HepG2 (cell line): ENCODE results near the gene RANBP3. TPM values are rescaled to one million over a fixed set of nuclear protein-coding genes. Genes with fewer than 3 reads are reported as not detected.
A peak's percentile ranks its signal among the peaks of the same experiment; 100 is the strongest.

Experiments
- DMAP1 ChIP-seq: IDR thresholded peaks from 2 replicates; pipeline ENCODE4 v1.6.1; 2016
- ETV5 ChIP-seq: IDR thresholded peaks from 2 replicates; pipeline ENCODE4 v1.6.1; 2018; ENCODE audit warnings: missing biosample characterization, missing genetic modification reagents, inconsistent platforms, borderline replicate concordance
- GATAD2A ChIP-seq: IDR thresholded peaks from 2 replicates; pipeline ENCODE4 v1.6.1; 2016
- HES4 ChIP-seq: sonication (generic); formaldehyde crosslinking; IDR thresholded peaks from 2 replicates; pipeline ENCODE4 v1.9.0; 2021; ENCODE audit warnings: mild to moderate bottlenecking, missing genetic modification reagents, borderline replicate concordance
- KDM4B ChIP-seq: sonication (generic); formaldehyde crosslinking; IDR thresholded peaks from 2 replicates; pipeline ENCODE4 v1.4.0; 2020; ENCODE audit warnings: missing genetic modification reagents
- KDM6A ChIP-seq: IDR thresholded peaks from 2 replicates; pipeline ENCODE4 v1.6.1; 2016; ENCODE audit warnings: low read depth
- MTA3 ChIP-seq: sonication (generic); formaldehyde crosslinking; IDR thresholded peaks from 2 replicates; pipeline ENCODE4 v1.4.0; 2020; ENCODE audit warnings: missing genetic modification reagents
- NFYC ChIP-seq: IDR thresholded peaks from 2 replicates; pipeline ENCODE4 v1.6.1; 2016; ENCODE audit warnings: missing genetic modification reagents, missing compliant biosample characterization
- ONECUT2 ChIP-seq: sonication (generic); formaldehyde crosslinking; IDR thresholded peaks from 2 replicates; pipeline ENCODE4 v1.4.0; 2020; ENCODE audit warnings: missing genetic modification reagents
- PHB2 ChIP-seq: fragments of 450-650 bp; IDR thresholded peaks from 2 replicates; pipeline ENCODE4 v1.6.1; 2018; ENCODE audit not compliant: partially characterized antibody
- SIX1 ChIP-seq: sonication (generic); formaldehyde crosslinking; IDR thresholded peaks from 2 replicates; pipeline ENCODE4 v1.4.0; 2020; ENCODE audit warnings: missing genetic modification reagents, borderline replicate concordance
- SKI ChIP-seq: fragments of 450-650 bp; IDR thresholded peaks from one replicate; pipeline ENCODE4 v1.6.1; 2018; ENCODE audit warnings: mild to moderate bottlenecking; ENCODE audit not compliant: partially characterized antibody
- SMC3 ChIP-seq: IDR thresholded peaks from 2 replicates; pipeline ENCODE4 v1.6.1; 2011; ENCODE audit warnings: low read length, improper control_type of control experiment
- SRY ChIP-seq: sonication (generic); formaldehyde crosslinking; IDR thresholded peaks from 2 replicates; pipeline ENCODE4 v1.8.0; 2022; ENCODE audit warnings: mild to moderate bottlenecking, missing genetic modification reagents
- TRAFD1 ChIP-seq: sonication (generic); formaldehyde crosslinking; IDR thresholded peaks from 2 replicates; pipeline ENCODE4 v1.5.1; 2020; ENCODE audit warnings: missing genetic modification reagents, mild to moderate bottlenecking, borderline replicate concordance
- ZFP37 ChIP-seq: sonication (generic); formaldehyde crosslinking; IDR thresholded peaks from 2 replicates; pipeline ENCODE4 v1.4.0; 2020; ENCODE audit warnings: missing genetic modification reagents, borderline replicate concordance
- ZFX ChIP-seq: sonication (generic); formaldehyde crosslinking; IDR thresholded peaks from 2 replicates; pipeline ENCODE4 v1.4.0; 2020; ENCODE audit warnings: mild to moderate bottlenecking, low read depth, missing genetic modification reagents, moderate library complexity
- ZFY ChIP-seq: sonication (generic); formaldehyde crosslinking; IDR thresholded peaks from 2 replicates; pipeline ENCODE4 v1.4.0; 2020; ENCODE audit warnings: missing genetic modification reagents
- ZKSCAN8 ChIP-seq: IDR thresholded peaks from 2 replicates; pipeline ENCODE4 v1.6.1; 2016; ENCODE audit warnings: borderline replicate concordance, missing genetic modification reagents, missing compliant biosample characterization
- ZMAT3 ChIP-seq: sonication (generic); formaldehyde crosslinking; conservative IDR thresholded peaks from 2 replicates; pipeline ENCODE4 v1.7.0; 2021; ENCODE audit warnings: missing genetic modification reagents
- ZNF331 ChIP-seq: sonication (generic); formaldehyde crosslinking; IDR thresholded peaks from 2 replicates; pipeline ENCODE4 v1.4.0; 2020; ENCODE audit warnings: missing genetic modification reagents
- ZNF34 ChIP-seq: sonication (generic); formaldehyde crosslinking; IDR thresholded peaks from 2 replicates; pipeline ENCODE4 v1.4.0; 2020; ENCODE audit warnings: mild to moderate bottlenecking, missing genetic modification reagents, borderline replicate concordance
- ZNF746 ChIP-seq: sonication (generic); formaldehyde crosslinking; IDR thresholded peaks from 2 replicates; pipeline ENCODE4 v1.8.0; 2022; ENCODE audit warnings: mild to moderate bottlenecking, missing genetic modification reagents
- ZNF792 ChIP-seq: IDR thresholded peaks from 2 replicates; pipeline ENCODE4 v1.6.1; 2016
- ZNF850 ChIP-seq: sonication (generic); formaldehyde crosslinking; conservative IDR thresholded peaks from 2 replicates; pipeline ENCODE4 v1.9.0; 2021; ENCODE audit warnings: mild to moderate bottlenecking, missing genetic modification reagents
- ZSCAN22 ChIP-seq: sonication (generic); formaldehyde crosslinking; IDR thresholded peaks from 2 replicates; pipeline ENCODE4 v1.4.0; 2020; ENCODE audit warnings: mild to moderate bottlenecking, missing genetic modification reagents
- polyA plus RNA-seq, 8 experiments: library from polyadenylated mRNA; depleted of rRNA in 3 of 8; stranded (reverse) in 7 of 8; unstranded in 1 of 8; fragments of >200 nt; fragmentation: Illumina TruSeq in 4 of 8; extraction: Trizol in 4 of 8; gene quantifications; 2 replicates each; pipeline versions ENCODE4 v1.2.1 to v1.2.3, GENCODE V29; 2011 to 2016; ENCODE audit warnings: low read depth in 4 of 8, missing spikeins in 1 of 8, mixed read lengths in 1 of 8; ENCODE audit not compliant: insufficient read depth in 1 of 8
- total RNA-seq, 5 experiments: library from RNA; depleted of rRNA; stranded (reverse); fragments of >200 nt; fragmentation: Illumina TruSeq; extraction: Trizol; gene quantifications; 2 replicates each; pipeline ENCODE4 v1.2.3, GENCODE V29; 2016; ENCODE audit warnings: low read depth in 1 of 5
- TF ChIP-seq, protein P1 (sequence below): IDR thresholded peaks from 2 replicates; pipeline ENCODE4 v1.6.1; 2016
- TF ChIP-seq, protein P2 (sequence below): sonication (generic); formaldehyde crosslinking; IDR thresholded peaks from 2 replicates; pipeline ENCODE4 v1.4.0; 2020; ENCODE audit warnings: missing genetic modification reagents

The RANBP3 gene
- total and polyA plus RNA-seq, 2 of the 13 experiments (the other 11 are each of a cell fraction or from before 2014, with no cell fraction given) = 39.5 to 149 TPM

GRCh38 chr19:5908773-5909442 lies 69.0 kb downstream of the RANBP3 start (continued):
- TF ChIP-seq, protein P1, sequence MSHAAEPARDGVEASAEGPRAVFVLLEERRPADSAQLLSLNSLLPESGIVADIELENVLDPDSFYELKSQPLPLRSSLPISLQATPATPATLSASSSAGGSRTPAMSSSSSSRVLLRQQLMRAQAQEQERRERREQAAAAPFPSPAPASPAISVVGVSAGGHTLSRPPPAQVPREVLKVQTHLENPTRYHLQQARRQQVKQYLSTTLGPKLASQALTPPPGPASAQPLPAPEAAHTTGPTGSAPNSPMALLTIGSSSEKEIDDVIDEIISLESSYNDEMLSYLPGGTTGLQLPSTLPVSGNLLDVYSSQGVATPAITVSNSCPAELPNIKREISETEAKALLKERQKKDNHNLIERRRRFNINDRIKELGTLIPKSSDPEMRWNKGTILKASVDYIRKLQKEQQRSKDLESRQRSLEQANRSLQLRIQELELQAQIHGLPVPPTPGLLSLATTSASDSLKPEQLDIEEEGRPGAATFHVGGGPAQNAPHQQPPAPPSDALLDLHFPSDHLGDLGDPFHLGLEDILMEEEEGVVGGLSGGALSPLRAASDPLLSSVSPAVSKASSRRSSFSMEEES (CRISPR knock-in tag) = peak; percentile 44; the same call in 1 of the 2 replicates
- TF ChIP-seq HES4 (CRISPR knock-in tag) (no peak), SMC3 (0 out of 2 replicates have a peak, but pooled peaks have one; percentile 6), ONECUT2 (CRISPR knock-in tag) (no peak), ZSCAN22 (CRISPR knock-in tag) (no peak), ZNF34 (CRISPR knock-in tag) (no peak), ZKSCAN8 (CRISPR knock-in tag) (peak; percentile 13; the same call in 1 of the 2 replicates), ZNF792 (CRISPR knock-in tag) (0 out of 2 replicates have a peak, but pooled peaks have one; percentile 21), ETV5 (0 out of 2 replicates have a peak, but pooled peaks have one; percentile 12), ZFX (peak; percentile 34; the same call in 1 of the 2 replicates), SKI (peak; percentile 40), SIX1 (CRISPR knock-in tag) (no peak), ZNF746 (CRISPR knock-in tag) (peak; percentile 44; the same call in 1 of the 2 replicates), ZFP37 (CRISPR knock-in tag) (no peak), NFYC (no peak), ZMAT3 (0 out of 2 replicates have a peak, but pooled peaks have one; percentile 23), KDM4B (CRISPR knock-in tag) (0 out of 2 replicates have a peak, but pooled peaks have one; percentile 36), PHB2 (no peak), GATAD2A (peak; percentile 47; the same call in 1 of the 2 replicates), ZNF331 (CRISPR knock-in tag) (no peak; the same call in 1 of the 2 replicates), ZNF850 (CRISPR knock-in tag) (no peak), KDM6A (CRISPR knock-in tag) (no peak), MTA3 (CRISPR knock-in tag) (no peak), SRY (no peak), ZFY (CRISPR knock-in tag) (peak; percentile 46; the same call in 1 of the 2 replicates), DMAP1 (CRISPR knock-in tag) (no peak), TRAFD1 (CRISPR knock-in tag) (no peak)
- TF ChIP-seq, protein P2, sequence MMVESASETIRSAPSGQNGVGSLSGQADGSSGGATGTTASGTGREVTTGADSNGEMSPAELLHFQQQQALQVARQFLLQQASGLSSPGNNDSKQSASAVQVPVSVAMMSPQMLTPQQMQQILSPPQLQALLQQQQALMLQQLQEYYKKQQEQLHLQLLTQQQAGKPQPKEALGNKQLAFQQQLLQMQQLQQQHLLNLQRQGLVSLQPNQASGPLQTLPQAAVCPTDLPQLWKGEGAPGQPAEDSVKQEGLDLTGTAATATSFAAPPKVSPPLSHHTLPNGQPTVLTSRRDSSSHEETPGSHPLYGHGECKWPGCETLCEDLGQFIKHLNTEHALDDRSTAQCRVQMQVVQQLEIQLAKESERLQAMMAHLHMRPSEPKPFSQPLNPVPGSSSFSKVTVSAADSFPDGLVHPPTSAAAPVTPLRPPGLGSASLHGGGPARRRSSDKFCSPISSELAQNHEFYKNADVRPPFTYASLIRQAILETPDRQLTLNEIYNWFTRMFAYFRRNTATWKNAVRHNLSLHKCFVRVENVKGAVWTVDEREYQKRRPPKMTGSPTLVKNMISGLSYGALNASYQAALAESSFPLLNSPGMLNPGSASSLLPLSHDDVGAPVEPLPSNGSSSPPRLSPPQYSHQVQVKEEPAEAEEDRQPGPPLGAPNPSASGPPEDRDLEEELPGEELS = peak; percentile 10; the same call in 1 of the 2 replicates
